CD4-positive, alpha-beta T cell treated with Interleukin-10 for 1 hour (primary cell): Measurements from ENCODE around the gene KRTAP9-1.
"Not testable (repeated sequence)": the region's sequence is repeated elsewhere in the genome, so short reads cannot be mapped to it uniquely, and the experiment has no call there.

Experiments used
- DNase-seq: peaks from one replicate; pipeline ENCODE4 v3.0.0-alpha.2; 2020

KRTAP9-1 gene

GRCh38 chr17:41189837-41190318 lies at the start of gene KRTAP9-1:
TSS of gene KRTAP9-1 (plus strand) at chr17:41189887. CDS start at chr17:41189887, 0 bp downstream.
- not testable (repeated sequence) for DNase-seq

GRCh38 chr17:41140360-41141131 lies 49.1 kb upstream of the KRTAP9-1 start, which contains the start of gene KRTAP4-6:
TSS of gene KRTAP4-6 (minus strand) at chr17:41140544. CDS start at chr17:41140487, 57 bp downstream.
- no peak for DNase-seq

- DNase-seq: no peak
Observed at GRCh38 chr17:41141361-41141760, 48.3 kb upstream of the KRTAP9-1 start.

- no peak for DNase-seq
Observed at GRCh38 chr17:41144846-41145245, 44.8 kb upstream of the KRTAP9-1 start.

GRCh38 chr17:41145261-41145660 lies 44.4 kb upstream of the KRTAP9-1 start:
- DNase-seq: no peak

- DNase-seq: no peak
Observed at GRCh38 chr17:41147531-41148204, 42.0 kb upstream of the KRTAP9-1 start.

GRCh38 chr17:41148971-41149651 lies 40.6 kb upstream of the KRTAP9-1 start:
- DNase-seq: not testable (repeated sequence)

GRCh38 chr17:41149652-41149985 lies 40.1 kb upstream of the KRTAP9-1 start, which contains the start of gene KRTAP4-5:
TSS of gene KRTAP4-5 (minus strand) at chr17:41149825. CDS start at chr17:41149767, 58 bp downstream.
- DNase-seq: no peak

GRCh38 chr17:41150026-41150425 lies 39.7 kb upstream of the KRTAP9-1 start:
- DNase-seq: no peak

GRCh38 chr17:41151525-41151924 lies 38.2 kb upstream of the KRTAP9-1 start:
- DNase-seq: no peak

- no peak for DNase-seq
Observed at GRCh38 chr17:41153856-41154255, 35.8 kb upstream of the KRTAP9-1 start.

GRCh38 chr17:41160190-41160589 lies 29.5 kb upstream of the KRTAP9-1 start:
- not testable (repeated sequence) for DNase-seq

- DNase-seq: no peak
Observed at GRCh38 chr17:41160648-41161047, 29.0 kb upstream of the KRTAP9-1 start, which contains the start of gene KRTAP4-4. TSS of gene KRTAP4-4 (minus strand) at chr17:41160748. CDS start at chr17:41160691, 57 bp downstream.

GRCh38 chr17:41163828-41164227 lies 25.9 kb upstream of the KRTAP9-1 start:
- DNase-seq: no peak

GRCh38 chr17:41167561-41167960 lies 22.1 kb upstream of the KRTAP9-1 start:
- no peak for DNase-seq

GRCh38 chr17:41168121-41168520 lies 21.6 kb upstream of the KRTAP9-1 start, which contains the start of gene KRTAP4-3:
TSS of gene KRTAP4-3 (minus strand) at chr17:41168221. CDS start at chr17:41168172, 49 bp downstream.
- DNase-seq: no peak

- DNase-seq: no peak
Observed at GRCh38 chr17:41171886-41172285, 17.8 kb upstream of the KRTAP9-1 start.

- DNase-seq: no peak
Observed at GRCh38 chr17:41176744-41177387, 12.8 kb upstream of the KRTAP9-1 start.

GRCh38 chr17:41177727-41178271 lies 11.9 kb upstream of the KRTAP9-1 start, which contains the start of gene KRTAP4-2:
TSS of gene KRTAP4-2 (minus strand) at chr17:41178221. CDS start at chr17:41178164, 57 bp downstream.
- no peak for DNase-seq

- DNase-seq: no peak
Observed at GRCh38 chr17:41178341-41178740, 11.3 kb upstream of the KRTAP9-1 start.

- no peak for DNase-seq
Observed at GRCh38 chr17:41178843-41179616, 10.7 kb upstream of the KRTAP9-1 start.
